H4 (cell line): ENCODE results near the gene NPW. TPM values are rescaled to one million over a fixed set of nuclear protein-coding genes. Genes with fewer than 3 reads are reported as not detected.
"Not testable (repeated sequence)": the region's sequence is repeated elsewhere in the genome, so short reads cannot be mapped to it uniquely, and the experiment has no call there.

ENCODE experiments used
- DNase-seq: peaks from one replicate; pipeline ENCODE4 v3.0.0-alpha.2; 2015; ENCODE audit warnings: low spot score
- total RNA-seq: library from RNA; depleted of rRNA; stranded (reverse); fragments of >200 nt; shearing (Covaris generic); gene quantifications from 2 replicates; pipeline ENCODE4 v1.2.3, GENCODE V29; 2014

The NPW gene
- total RNA-seq, 1 experiment from 2014 or later: 2.7 TPM

GRCh38 chr16:2023092-2024031, 3.8 kb downstream of the NPW start:
- peak; percentile 79 for DNase-seq

DNA sequence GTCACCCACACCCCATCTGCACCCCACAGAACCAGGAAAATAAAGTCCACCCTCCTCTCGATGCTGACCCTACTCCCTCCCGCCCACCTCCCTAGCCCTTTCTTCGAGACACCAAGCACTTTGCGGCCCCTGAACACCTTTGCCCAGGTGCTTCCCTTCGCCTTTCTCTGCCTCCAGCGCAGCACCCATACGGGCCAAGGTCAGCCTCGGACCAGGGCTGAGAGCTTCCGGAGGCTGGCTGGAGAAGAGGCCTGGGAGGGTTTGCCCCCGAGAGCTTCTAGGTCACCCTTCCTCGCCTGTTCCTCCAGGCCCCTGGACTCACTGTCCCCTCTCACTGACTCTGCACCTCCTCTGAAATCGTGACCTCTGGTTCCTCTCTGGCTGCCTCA, 4.4 kb downstream of the NPW start:
- DNase-seq: no peak

DNA sequence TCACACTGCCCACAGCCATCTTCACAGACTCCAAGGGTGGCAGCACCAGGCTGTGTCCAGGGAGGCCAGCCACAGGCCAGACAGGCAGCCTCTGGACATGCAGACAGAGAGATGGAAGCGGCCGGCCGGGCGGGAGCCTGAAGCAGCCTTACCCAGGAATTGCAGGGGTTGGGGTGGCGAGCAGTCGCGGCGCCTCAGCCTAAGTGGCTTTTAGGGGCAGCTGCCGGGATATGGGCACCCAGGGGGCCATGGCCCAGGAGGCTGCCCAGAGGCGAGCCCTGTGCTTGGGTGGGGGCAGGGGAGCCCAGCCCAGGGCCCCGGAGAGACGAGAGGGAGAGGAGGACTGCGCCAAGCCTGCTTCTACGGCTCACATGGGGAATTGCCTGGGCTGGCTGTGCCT, 5.7 kb downstream of the NPW start:
- DNase-seq: no peak

DNA sequence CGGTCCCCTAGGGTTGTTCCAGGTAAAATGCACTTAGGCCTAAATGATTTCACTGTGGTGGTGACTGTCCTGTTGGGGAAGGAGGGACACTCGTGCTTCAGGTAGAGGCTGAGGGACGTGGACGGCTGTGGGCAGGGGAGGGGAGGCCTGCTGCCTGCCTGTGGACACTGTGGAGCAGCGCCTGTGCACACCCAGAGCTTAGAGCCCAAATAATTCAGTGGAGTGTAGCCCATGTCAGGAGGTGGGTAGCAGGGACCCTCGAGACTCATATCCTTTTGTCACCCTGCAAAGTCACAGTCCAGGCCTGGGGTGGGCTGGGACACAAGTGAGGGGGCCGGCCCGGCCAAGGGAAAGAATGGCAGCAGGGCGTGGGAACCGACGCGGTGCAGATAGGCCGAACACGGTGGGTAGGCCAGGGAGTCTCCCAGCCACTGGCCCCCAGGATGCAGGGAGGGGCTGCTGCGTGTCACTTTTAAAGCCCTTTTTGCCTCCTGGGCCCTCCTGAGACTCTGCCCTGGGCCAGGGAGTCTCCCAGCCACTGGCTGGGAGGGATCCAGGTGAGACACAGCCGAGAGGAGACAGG, 6.4 kb downstream of the NPW start:
- no peak for DNase-seq

GRCh38 chr16:2026461-2027023, 7.0 kb downstream of the NPW start, which contains the start of gene NHERF2:
Gene NHERF2 (plus strand): TSS chr16:2026902. CDS start chr16:2027006, 104 bp downstream.
- no peak for DNase-seq

- DNase-seq: no peak
Observed at GRCh38 chr16:2027024-2028010, 7.7 kb downstream of the NPW start.

GRCh38 chr16:2028146-2028545, 8.6 kb downstream of the NPW start:
- DNase-seq: no peak

- no peak for DNase-seq
Observed at GRCh38 chr16:2028620-2029220, 9.1 kb downstream of the NPW start.

DNA sequence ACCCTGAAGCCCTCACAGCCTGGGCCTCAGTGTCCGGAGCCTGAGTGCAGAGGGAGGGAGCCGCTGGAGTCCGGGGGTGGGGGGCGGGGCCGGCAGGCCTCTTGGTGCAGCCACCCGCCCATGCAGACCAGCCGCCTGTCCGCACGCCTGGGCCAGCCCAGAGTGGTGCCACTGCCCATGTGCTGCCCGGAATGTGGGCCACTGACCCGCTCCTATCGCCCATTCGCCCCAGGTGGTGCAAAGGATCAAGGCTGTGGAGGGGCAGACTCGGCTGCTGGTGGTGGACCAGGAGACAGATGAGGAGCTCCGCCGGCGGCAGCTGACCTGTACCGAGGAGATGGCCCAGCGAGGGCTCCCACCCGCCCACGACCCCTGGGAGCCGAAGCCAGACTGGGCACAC, 9.8 kb downstream of the NPW start:
- DNase-seq: no peak

DNA sequence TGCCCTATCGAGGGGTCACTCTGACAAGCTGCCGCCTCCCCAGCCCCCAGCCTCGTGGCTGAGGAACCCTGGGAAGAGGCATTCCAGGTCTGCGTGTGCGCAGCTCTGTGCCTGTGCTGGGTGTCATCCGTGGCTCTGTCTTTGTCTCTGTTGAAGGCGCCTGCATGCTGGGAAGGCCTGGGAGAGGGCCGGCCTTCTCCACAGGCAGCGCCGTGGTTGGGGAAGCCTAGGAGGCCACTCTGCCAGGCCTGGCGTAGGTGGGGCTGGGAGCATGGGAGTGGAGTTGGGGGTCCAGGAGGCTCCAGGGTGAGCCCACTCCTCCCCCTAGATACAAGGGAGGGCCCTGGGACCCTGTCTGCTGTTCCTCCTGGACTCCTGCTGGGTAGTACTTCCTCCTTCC, 10.5 kb downstream of the NPW start:
- DNase-seq: no peak

DNA sequence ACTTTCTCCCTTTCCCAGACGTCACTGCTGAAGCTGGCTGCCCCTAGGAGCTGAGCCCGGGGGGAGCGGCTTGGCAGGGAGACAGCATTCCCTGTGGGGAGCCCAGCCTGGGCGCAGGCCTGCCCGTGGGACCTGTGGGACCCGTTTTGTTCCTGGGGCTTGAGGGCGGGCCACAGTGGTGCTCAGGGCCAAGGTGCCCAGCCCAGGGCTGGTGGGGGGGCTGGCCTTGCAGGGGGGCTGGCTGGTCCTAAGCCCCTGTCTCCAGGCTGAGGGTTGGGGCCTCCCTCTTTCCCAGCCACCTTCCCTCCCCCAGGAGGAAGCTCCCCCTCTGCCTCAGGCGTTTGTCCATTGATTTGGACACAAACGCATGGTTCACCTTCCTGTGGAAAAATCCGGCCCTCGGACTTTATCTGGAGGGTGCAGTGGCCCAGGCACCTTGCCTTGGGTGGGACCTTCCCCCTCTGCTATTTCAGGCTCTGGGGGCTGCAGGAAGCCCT, 11.5 kb downstream of the NPW start:
- no peak for DNase-seq

DNA sequence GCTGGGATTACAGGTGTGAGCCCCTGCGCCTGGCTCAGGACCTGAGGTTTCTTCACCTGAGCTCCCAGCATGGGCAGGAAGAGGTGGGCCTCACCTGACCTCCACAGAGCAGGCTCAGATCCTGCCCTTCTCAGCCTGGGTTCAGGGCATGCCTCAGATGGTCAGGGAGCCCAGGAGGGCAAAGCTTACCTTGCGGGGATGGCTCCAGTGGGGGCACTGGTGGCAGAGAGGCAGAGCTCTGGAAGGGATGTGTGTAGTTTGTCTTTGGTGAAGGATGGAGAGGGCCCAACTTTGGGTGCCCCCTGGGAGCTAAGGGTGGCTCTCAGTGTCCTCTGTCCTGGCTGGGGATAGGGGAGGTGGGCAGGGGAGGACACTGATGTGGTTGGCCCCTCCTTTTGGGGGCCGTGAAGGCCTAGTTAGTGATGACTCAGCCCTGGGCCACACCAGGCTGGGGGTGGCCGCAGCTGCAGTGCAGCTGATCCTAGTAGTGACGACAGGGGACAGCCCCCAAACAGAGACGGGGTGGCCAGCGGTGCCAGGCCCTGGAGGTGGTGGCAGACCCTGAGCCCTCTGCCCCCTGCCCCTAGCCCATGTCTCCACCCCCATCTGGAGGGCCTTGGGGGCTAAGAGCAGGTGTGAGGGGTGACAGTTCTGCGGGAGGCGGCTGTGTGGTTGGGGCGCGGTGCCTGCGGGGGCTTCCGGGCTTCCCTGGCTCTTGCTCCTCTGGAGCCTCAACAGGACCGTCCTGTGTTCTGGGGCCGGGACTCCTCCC, 12.9 kb downstream of the NPW start:
- no peak for DNase-seq

- DNase-seq: peak; percentile 64
Observed at GRCh38 chr16:2033057-2033908, 13.7 kb downstream of the NPW start.

GRCh38 chr16:2033909-2034695, 14.5 kb downstream of the NPW start:
- DNase-seq: not testable (repeated sequence)

DNA sequence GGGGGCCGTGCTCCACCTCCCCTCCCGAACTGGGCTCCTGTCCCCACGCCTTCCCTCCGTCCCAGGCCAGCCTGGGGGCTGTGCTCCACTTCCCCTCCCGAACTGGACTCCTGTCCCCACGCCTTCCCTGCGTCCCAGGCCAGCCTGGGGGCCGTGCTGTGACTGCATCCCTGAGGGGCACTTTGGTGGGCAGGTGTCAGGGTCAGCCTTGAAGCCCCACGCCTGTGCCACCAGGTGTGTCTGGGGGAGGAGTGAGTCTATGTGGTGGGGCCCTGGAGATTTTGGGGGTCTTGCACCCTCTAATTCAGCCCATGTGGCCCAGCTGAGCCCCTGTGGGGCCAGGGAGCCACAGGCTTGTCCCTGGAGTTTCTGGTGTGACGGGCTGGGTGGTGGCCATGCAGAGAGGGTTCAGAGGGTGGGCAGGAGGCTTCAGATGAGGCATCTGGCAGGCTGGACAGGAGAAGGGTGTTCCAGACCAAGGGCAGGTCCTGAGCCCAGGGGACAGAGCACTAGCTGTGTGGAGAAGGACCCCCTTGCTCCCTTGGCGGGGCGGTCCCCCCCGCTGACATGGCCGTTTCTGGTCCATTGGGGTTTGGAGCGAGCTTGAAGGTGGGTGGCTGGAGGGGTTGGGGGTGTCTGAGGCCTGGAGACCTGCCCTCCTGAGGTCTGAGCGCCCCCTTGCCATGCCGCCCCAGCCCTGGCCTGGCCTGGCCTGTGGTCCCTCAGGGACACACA, 15.3 kb downstream of the NPW start:
- DNase-seq: no peak

DNA sequence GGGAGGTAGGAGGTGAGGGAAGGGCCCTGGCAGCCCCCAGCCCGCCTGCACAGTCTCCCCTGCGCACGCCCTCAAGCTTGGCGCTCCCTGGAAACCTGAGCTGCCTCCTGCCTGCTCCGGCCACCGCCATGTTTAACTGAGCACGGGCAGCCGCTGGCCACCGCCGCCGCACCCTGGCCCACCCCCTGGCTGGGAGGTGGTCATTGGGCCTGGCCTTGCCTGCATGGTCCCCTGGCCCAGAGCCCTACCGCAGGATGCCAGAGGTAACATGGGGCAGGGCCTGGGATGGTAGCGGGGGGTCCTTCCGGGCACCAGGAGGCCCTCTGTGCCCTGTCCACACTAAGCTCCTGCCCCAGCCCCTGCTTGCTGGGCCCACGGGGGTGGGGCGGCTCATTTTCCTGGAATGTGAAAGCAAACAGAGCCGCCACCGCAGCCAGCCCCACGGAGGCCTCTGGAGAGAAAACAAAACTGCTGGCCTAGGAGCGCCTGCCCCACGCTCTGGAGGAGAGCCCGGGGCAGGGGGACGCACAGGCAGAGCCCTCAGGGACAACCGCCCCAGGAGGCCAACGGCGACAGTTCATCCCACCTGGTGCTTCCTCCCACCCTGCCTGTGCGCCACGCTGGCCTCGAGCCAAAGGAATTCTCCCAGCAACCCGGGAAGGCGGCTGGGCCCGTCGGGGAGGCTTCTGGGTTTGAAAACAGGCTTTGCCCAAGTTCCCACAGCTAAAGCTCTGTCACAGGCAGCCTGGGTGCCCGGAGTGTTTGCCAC, 16.0 kb downstream of the NPW start:
- peak; percentile 87 for DNase-seq
